Small intestine (tissue), 7 donors: Measurements from ENCODE around the gene IGF2BP2. TPM values are rescaled to one million over a fixed set of nuclear protein-coding genes. Genes with fewer than 3 reads are reported as not detected.
"Not testable (repeated sequence)": the region's sequence is repeated elsewhere in the genome, so short reads cannot be mapped to it uniquely, and the experiment has no call there.

Source experiments
- DNase-seq, 2 donors: peaks; one replicate each; pipeline versions ENCODE4 v3.0.0 to v3.0.0-alpha.2; 2013
- FAIRE-seq: peaks from 2 replicates; lab custom pipeline; 2012; peaks lifted over from hg19 to GRCh38; lab: Jason Lieb, UNC
- H3K27ac ChIP-seq, 3 donors: one replicate each; pipeline ENCODE4 v1.5.1; 2013; ENCODE audit warnings: low read length in 2 of 3, mild to moderate bottlenecking in 2 of 3, control low read depth in 1 of 3, inconsistent platforms in 1 of 3, low read depth in 1 of 3, moderate library complexity in 1 of 3
- H3K27me3 ChIP-seq, 3 donors: one replicate each; pipeline ENCODE4 v1.6.1; 2013; ENCODE audit warnings: low read length in 3 of 3, inconsistent platforms in 1 of 3; ENCODE audit not compliant: control insufficient read depth in 3 of 3, insufficient read depth in 3 of 3
- H3K36me3 ChIP-seq, 3 donors: one replicate each; pipeline ENCODE4 v1.6.1; 2013; ENCODE audit warnings: low read length in 3 of 3, inconsistent platforms in 1 of 3, low read depth in 1 of 3, mild to moderate bottlenecking in 1 of 3, moderate library complexity in 1 of 3; ENCODE audit not compliant: control insufficient read depth in 3 of 3, insufficient read depth in 2 of 3
- H3K4me1 ChIP-seq, 3 donors: one replicate each; pipeline ENCODE4 v1.6.1; 2013; ENCODE audit warnings: low read length in 2 of 3, inconsistent platforms in 1 of 3, low read depth in 1 of 3, mild to moderate bottlenecking in 1 of 3, moderate library complexity in 1 of 3; ENCODE audit not compliant: control insufficient read depth in 3 of 3, insufficient read depth in 2 of 3
- H3K4me3 ChIP-seq, 3 donors: one replicate each; pipeline ENCODE4 v1.5.1; 2013; ENCODE audit warnings: low read length in 3 of 3, control low read depth in 1 of 3, inconsistent platforms in 1 of 3, low read depth in 1 of 3, mild to moderate bottlenecking in 1 of 3, moderate library complexity in 1 of 3
- H3K9me3 ChIP-seq, 2 donors: one replicate each; pipeline ENCODE4 v1.6.1; 2013; ENCODE audit warnings: low read depth in 1 of 2, low read length in 1 of 2; ENCODE audit not compliant: control insufficient read depth in 2 of 2, insufficient read depth in 1 of 2
- WGBS, 3 donors: extraction: QIAGEN DNeasy Blood & Tissue Kit; methylation state at CpG; one replicate each; pipeline ENCODE4 v1.1.7; 2013; 5-methylcytosine and 5-hydroxymethylcytosine counted together
- polyA plus RNA-seq, 4 donors: library from polyadenylated mRNA; stranded (reverse) in 3 of 4; unstranded in 1 of 4; fragments of 200-250 nt in 3 of 4; fragments of 120-200 nt in 1 of 4; gene quantifications; one replicate each; pipeline versions ENCODE4 v1.2.1 to v1.2.3, GENCODE V29; 2013
- donor health status: healthy with polysubstance abuse.
- donor health status: control.
- donor health status: control.
- donor health status: Bipolar disorder and iron deficiency.
- donor health status: healthy.

The IGF2BP2 gene
- polyA plus RNA-seq, 4 donors: 12.1 to 93.8 (median 22.9) TPM

- 86 to 89% (median 89%) methylated on average over 3 of the region's 3 CpGs for WGBS, 3 donors
- H3K36me3 ChIP-seq: peaks cover 0 to 11% (median 0%) of the 10 kb centered on the region in 3 donors
- H3K9me3 ChIP-seq: peaks cover 0 to 6% of the 10 kb centered on the region in 2 donors
- peaks cover 0 to 1% (median 0%) of the 10 kb centered on the region in 3 donors for H3K4me1 ChIP-seq
- no peak overlapping the region for H3K4me3 ChIP-seq
- H3K27me3 ChIP-seq: no peaks in the 10 kb centered on the region
- no peak for DNase-seq
- H3K27ac ChIP-seq: no peak overlapping the region
- no peak for FAIRE-seq
Observed at GRCh38 chr3:185807445-185808068, 17.3 kb downstream of the IGF2BP2 start.

DNA sequence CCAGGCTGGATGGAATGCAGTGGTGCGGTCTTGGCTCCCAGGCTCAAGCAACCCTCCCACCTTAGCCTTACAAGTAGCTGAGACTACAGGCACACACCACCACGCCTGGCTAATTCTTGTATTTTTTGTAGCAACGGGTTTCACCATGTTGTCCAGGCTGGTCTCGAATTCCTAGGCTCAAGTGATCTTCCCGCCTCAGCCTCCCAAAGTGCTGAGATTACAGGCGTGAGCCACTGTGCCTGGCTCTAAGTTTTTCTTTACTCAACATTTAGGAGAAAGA is 26.1 kb downstream of the IGF2BP2 start:
- not testable (repeated sequence) for H3K9me3 ChIP-seq, FAIRE-seq, DNase-seq, H3K27ac ChIP-seq, H3K27me3 ChIP-seq, H3K4me1 ChIP-seq, H3K4me3 ChIP-seq
- peaks cover 0 to 13% (median 0%) of the 10 kb centered on the region in 3 donors for H3K36me3 ChIP-seq
- 89 to 97% (median 91%) methylated on average over 6 of the region's 6 CpGs for WGBS, 3 donors

DNA sequence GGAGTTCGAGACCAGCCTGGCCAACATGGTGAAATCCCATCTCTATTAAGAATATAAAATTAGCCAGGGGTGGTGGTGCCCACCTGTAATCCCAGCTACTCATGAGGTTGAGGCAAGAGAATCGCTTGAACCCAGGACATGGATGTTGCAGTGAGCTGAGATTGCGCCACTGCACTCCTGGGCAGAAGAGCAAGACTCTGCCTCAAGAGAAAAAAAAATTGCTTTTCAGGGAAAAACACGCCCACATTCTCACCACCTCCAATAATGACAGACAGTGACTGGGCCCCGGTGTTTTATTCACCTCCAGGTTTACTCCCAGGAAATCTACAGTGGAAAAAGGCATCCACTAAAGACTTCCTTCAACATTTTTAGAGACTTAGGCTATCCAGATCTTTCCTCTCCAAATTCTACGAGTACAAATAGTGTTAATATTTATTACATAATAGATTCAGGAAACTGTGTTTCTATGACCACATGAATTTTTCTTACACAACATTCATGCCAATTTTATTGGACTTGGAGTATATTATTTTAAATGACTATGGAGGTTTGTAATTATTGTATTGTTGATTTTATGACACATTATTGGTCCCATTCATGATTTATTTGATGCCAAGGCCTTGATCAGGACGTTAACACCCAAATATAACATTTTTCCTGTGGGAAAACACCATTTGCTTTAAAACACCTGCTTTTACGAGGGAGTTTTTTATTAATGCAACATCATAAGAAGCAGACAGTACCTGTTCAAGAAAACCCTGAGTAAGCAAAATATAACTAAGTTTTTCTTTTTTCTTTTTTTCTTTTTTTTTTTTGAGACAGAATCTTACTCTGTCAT is 26.6 kb downstream of the IGF2BP2 start:
- WGBS, 3 donors: 72 to 76% (median 75%) methylated on average over 8 of the region's 8 CpGs
- DNase-seq: no peak
- H3K4me3 ChIP-seq: no peak overlapping the region
- no peaks in the 10 kb centered on the region for H3K27me3 ChIP-seq
- H3K4me1 ChIP-seq: peaks cover 0 to 10% (median 3%) of the 10 kb centered on the region in 3 donors
- peaks cover 0 to 13% (median 0%) of the 10 kb centered on the region in 3 donors for H3K36me3 ChIP-seq
- no peaks in the 10 kb centered on the region for H3K9me3 ChIP-seq
- FAIRE-seq: no peak
- no peak overlapping the region for H3K27ac ChIP-seq

GRCh38 chr3:185797108-185797881 is 27.5 kb downstream of the IGF2BP2 start:
- FAIRE-seq (no peak), DNase-seq (no peak)
- H3K36me3 ChIP-seq: peaks cover 0 to 13% (median 0%) of the 10 kb centered on the region in 3 donors
- no peak overlapping the region for H3K4me3 ChIP-seq
- 65 to 80% (median 66%) methylated on average over 8 of the region's 8 CpGs for WGBS, 3 donors
- peak overlapping the region in 2 of 3 donors; percentile 12 to 64 for H3K27ac ChIP-seq
- no peaks in the 10 kb centered on the region for H3K27me3 ChIP-seq
- peaks cover 0 to 10% (median 3%) of the 10 kb centered on the region in 3 donors for H3K4me1 ChIP-seq
- H3K9me3 ChIP-seq: no peaks in the 10 kb centered on the region

DNA sequence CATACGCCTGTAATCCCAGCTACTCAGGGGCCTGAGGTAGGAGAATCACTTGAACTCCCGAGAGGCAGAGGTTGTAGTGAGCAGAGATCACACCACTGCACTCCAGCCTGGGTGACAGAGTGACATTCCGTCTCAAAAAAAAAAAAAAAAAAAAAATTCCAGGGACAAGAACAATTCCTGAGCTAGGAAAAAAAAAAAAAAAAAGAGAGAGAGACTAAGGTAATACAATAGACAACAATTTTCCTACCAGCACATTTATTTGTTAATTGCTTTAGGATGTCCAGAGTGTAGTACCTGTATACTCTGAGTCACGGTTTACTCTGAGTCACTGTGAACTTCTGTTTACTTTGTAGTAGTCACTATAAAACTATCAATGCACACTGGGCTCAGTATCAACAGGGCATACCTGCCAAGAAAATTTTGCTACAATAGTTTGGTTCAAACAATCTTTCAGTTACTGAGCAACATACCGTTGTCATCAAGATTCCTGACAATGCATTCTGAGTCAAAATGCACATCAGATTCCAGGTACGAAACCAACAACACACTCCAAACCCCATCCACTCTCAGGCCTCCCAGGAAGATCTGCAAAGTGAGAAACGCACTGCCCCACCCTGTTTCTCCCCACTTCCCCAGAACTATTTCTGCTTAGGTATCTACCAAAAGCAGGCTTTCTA is 28.3 kb downstream of the IGF2BP2 start:
- Histone ChIP-seq H3K36me3 (peaks cover 0 to 13% (median 0%) of the 10 kb centered on the region in 3 donors), H3K4me1 (peaks cover 0 to 10% (median 3%) of the 10 kb centered on the region in 3 donors), H3K27me3 (no peaks in the 10 kb centered on the region), H3K4me3 (no peak overlapping the region), H3K9me3 (no peaks in the 10 kb centered on the region), H3K27ac (peak overlapping the region in 2 of 3 donors; percentile 52 to 64)
- WGBS, 3 donors: 15 to 55% (median 27%) methylated on average over 7 of the region's 7 CpGs
- FAIRE-seq (no peak), DNase-seq (peak; percentile 80 to 92)

DNA sequence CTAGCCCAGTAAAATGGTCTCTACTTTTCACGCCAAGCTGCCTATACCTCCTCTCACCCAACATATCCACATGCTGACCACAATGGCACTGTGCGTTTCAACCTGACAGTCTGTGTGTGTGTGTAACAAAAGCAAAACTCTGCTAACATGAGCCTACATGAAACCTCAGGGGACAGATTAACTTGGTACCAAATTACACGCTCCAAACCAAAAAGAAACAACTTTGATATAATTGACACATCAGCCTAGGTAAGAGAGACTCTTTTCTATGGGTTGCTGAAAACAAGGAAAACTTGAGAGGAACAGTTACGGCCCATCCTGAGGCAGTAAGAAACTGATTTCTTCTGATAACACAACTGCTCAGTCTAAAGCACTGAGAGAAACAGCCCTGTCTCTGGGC is 31.5 kb downstream of the IGF2BP2 start:
- no peak for FAIRE-seq
- no peaks in the 10 kb centered on the region for H3K9me3 ChIP-seq
- peaks cover 0 to 10% (median 3%) of the 10 kb centered on the region in 3 donors for H3K4me1 ChIP-seq
- 87 to 96% (median 87%) methylated on average over 4 of the region's 4 CpGs for WGBS, 3 donors
- no peak for DNase-seq
- H3K27ac ChIP-seq: no peak overlapping the region
- no peaks in the 10 kb centered on the region for H3K27me3 ChIP-seq
- H3K36me3 ChIP-seq: peaks cover 0 to 11% (median 0%) of the 10 kb centered on the region in 3 donors
- H3K4me3 ChIP-seq: no peak overlapping the region

GRCh38 chr3:185792955-185793354 is 31.9 kb downstream of the IGF2BP2 start:
- peaks cover 0 to 10% (median 3%) of the 10 kb centered on the region in 3 donors for H3K4me1 ChIP-seq

More at GRCh38 chr3:185792955-185793354, 31.9 kb downstream of the IGF2BP2 start:
- Histone ChIP-seq H3K4me3 (no peak overlapping the region), H3K9me3 (no peaks in the 10 kb centered on the region), H3K27me3 (no peaks in the 10 kb centered on the region), H3K36me3 (peaks cover 0 to 11% (median 0%) of the 10 kb centered on the region in 3 donors), H3K27ac (no peak overlapping the region)
- WGBS, 3 donors: 90 to 91% (median 91%) methylated on average over 3 of the region's 3 CpGs
- no peak for FAIRE-seq
- DNase-seq: no peak
